Ovary (tissue), 9 donors: ENCODE results near the gene PDE7B. TPM values are rescaled to one million over a fixed set of nuclear protein-coding genes. Genes with fewer than 3 reads are reported as not detected.

Experiments
- DNase-seq, 5 donors: peaks; one replicate each; pipeline ENCODE4 v3.0.0-alpha.2; 2019 to 2020
- H3K27ac ChIP-seq, 2 donors: fragments of 200-600 bp; one replicate each; pipeline versions ENCODE4 v1.5.1 to v1.8.0; 2019 to 2022
- H3K27me3 ChIP-seq: fragments of 200-600 bp; one replicate; pipeline ENCODE4 v1.8.0; 2022
- H3K36me3 ChIP-seq: fragments of 200-600 bp; sonication (generic); one replicate; pipeline ENCODE4 v1.5.1; 2019
- H3K4me1 ChIP-seq: one replicate; pipeline ENCODE4 v1.8.1; 2013; ENCODE audit warnings: mild to moderate bottlenecking, moderate library complexity; ENCODE audit not compliant: insufficient read depth
- H3K4me3 ChIP-seq: fragments of 200-600 bp; sonication (generic); one replicate; pipeline ENCODE4 v1.5.1; 2017
- H3K9me3 ChIP-seq, 2 donors: fragments of 200-600 bp in 1 of 2; sonication (generic) in 1 of 2; one replicate each; pipeline versions ENCODE4 v1.5.1 to v1.8.1; 2013 to 2019; ENCODE audit warnings: mild to moderate bottlenecking in 1 of 2, moderate library complexity in 1 of 2
- EP300 ChIP-seq: sonication (generic); formaldehyde crosslinking; IDR thresholded peaks from one replicate; pipeline ENCODE4 v1.6.1; 2017; ENCODE audit warnings: antibody characterized with exemption
- POLR2A ChIP-seq: fragments of 450-650 bp; IDR thresholded peaks from one replicate; pipeline ENCODE4 v1.6.1; 2017; ENCODE audit warnings: antibody characterized with exemption, mild to moderate bottlenecking, moderate library complexity
- WGBS, 3 donors: extraction: QIAGEN DNeasy Blood & Tissue Kit in 1 of 3; methylation state at CpG; one replicate each; pipeline versions ENCODE4 v1.1.5 to v1.1.7; 2013 to 2017; 5-methylcytosine and 5-hydroxymethylcytosine counted together
- intact Hi-C, 4 donors: fragments of 100-400 bp; cut with DNase I; formaldehyde crosslinking; loops; one replicate each; pipeline versions ENCODE4 v1.11.0 to v1.15.1; 2022 to 2023
- polyA plus RNA-seq, 2 donors: library from polyadenylated mRNA; stranded (reverse); fragments of 200-250 nt in 1 of 2; fragments of 350-450 nt in 1 of 2; fragmentation: Illumina TruSeq in 1 of 2; extraction: RNeasy Lipid Tissue Mini Kit (QIAGEN cat#74804) in 1 of 2; gene quantifications; one replicate each; pipeline ENCODE4 v1.2.3, GENCODE V29; 2013 to 2014
- total RNA-seq, 7 donors: library from RNA; depleted of rRNA in 2 of 7; stranded (reverse); fragments of >200 nt in 2 of 7; fragmentation: NEBNext Ultra II Directional in 3 of 7; extraction: Animal tissue kit (Norgen Biotek cat#: 25700) in 3 of 7; gene quantifications; one replicate each; pipeline versions ENCODE4 v1.1.0 to v1.2.4, GENCODE V29; 2016 to 2023
- TF ChIP-seq, protein P1 (sequence below), 3 donors: fragments of 450-650 bp in 2 of 3; fragments of 200-600 bp in 1 of 3; IDR thresholded peaks; one replicate each; pipeline versions ENCODE4 v1.5.1 to v1.8.0; 2016 to 2022; ENCODE audit warnings: antibody characterized with exemption in 3 of 3, mild to moderate bottlenecking in 1 of 3
- donor health status: DM: no; HTN: no; CAD: no; lungs with moderate emphysema.
- donor health status: DM: no; HTN: no; CAD: no.
- donor health status: Bipolar disorder and iron deficiency.
- donor health status: DM: yes; HTN: yes; CAD: no.
- donor health status: DM: no; HTN: no; CAD: no.
- donor health status: DM: yes; HTN: yes; CAD: no.

Gene PDE7B
- total and polyA plus RNA-seq, 9 donors, result 11.6 to 62.7 (median 21.6) TPM

- H3K27me3 ChIP-seq, result no peaks in the 10 kb centered on the region
- H3K27ac ChIP-seq, result no peak overlapping the region
- no peak overlapping the region for H3K4me3 ChIP-seq
- H3K36me3 ChIP-seq, result no peaks in the 10 kb centered on the region
- no peaks in the 10 kb centered on the region for H3K4me1 ChIP-seq
- WGBS, 3 donors, result 96 to 100% (median 97%) methylated on average over 1 of the region's 1 CpG
- no peak for DNase-seq
- intact Hi-C loops, result no loop called here
- H3K9me3 ChIP-seq, result no peaks in the 10 kb centered on the region
- TF ChIP-seq, protein P1, sequence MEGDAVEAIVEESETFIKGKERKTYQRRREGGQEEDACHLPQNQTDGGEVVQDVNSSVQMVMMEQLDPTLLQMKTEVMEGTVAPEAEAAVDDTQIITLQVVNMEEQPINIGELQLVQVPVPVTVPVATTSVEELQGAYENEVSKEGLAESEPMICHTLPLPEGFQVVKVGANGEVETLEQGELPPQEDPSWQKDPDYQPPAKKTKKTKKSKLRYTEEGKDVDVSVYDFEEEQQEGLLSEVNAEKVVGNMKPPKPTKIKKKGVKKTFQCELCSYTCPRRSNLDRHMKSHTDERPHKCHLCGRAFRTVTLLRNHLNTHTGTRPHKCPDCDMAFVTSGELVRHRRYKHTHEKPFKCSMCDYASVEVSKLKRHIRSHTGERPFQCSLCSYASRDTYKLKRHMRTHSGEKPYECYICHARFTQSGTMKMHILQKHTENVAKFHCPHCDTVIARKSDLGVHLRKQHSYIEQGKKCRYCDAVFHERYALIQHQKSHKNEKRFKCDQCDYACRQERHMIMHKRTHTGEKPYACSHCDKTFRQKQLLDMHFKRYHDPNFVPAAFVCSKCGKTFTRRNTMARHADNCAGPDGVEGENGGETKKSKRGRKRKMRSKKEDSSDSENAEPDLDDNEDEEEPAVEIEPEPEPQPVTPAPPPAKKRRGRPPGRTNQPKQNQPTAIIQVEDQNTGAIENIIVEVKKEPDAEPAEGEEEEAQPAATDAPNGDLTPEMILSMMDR (IDR thresholded peaks at IDR 0.05), result no peak
- TF ChIP-seq EP300 (no peak), POLR2A (no peak)
Measured at GRCh38 chr6:136232701-136233100, 381.2 kb downstream of the PDE7B start.

GRCh38 chr6:136235233-136235564, 383.7 kb downstream of the PDE7B start:
- 80 to 81% (median 80%) methylated on average over 4 of the region's 4 CpGs for WGBS, 3 donors

DNA sequence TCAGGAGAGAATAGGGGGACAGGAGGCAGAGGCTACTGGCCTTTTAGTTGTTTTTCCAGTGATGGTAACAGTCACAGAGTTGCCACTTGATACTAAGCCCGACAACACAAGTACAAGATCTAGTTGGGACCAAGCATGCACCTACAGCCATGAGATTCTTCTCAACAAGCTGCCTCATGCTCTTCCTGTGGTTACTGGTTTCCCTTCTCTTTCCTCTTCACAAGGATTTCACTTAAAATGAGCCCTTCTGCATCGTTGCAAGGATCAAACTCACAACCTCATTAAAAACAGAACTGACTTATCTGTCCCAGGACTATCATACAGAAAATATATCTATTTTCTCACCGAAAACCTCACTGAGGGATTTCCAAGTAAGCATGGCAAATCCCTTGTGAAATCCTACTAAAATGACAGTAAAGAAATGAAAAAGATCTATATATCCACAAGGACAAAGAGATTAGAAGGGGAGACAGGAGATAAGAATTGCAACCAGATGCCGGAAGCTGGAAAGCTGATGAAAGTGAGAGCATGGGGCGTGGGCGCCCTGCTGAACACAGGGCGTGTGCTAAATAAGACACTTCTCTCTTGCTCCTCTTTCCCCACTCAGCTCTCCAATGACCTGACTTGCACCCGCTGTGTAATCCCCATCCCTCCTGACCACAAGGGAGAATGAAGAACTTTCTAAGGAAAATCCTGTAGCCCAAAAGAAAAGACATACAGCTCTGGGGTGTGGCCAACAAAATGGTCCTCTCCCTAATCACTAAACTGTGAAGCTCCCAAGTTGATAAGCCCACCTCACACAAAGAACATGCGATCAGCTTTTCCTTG, 385.2 kb downstream of the PDE7B start:
- TF ChIP-seq, protein P1 (IDR thresholded peaks at IDR 0.05), result no peak
- no peak for TF ChIP-seq POLR2A
- no peak for TF ChIP-seq EP300
- Histone ChIP-seq H3K27me3 (no peaks in the 10 kb centered on the region), H3K4me1 (no peaks in the 10 kb centered on the region), H3K4me3 (no peak overlapping the region), H3K36me3 (no peaks in the 10 kb centered on the region), H3K9me3 (no peaks in the 10 kb centered on the region), H3K27ac (no peak overlapping the region)
- DNase-seq, result no peak
- intact Hi-C loops, result no loop called here
- 75 to 81% (median 81%) methylated on average over 9 of the region's 9 CpGs for WGBS, 3 donors

More at GRCh38 chr6:136235233-136235564, 383.7 kb downstream of the PDE7B start:
- intact Hi-C loops, result no loop called here
- H3K27me3 ChIP-seq, result no peaks in the 10 kb centered on the region
- TF ChIP-seq EP300 (no peak), POLR2A (no peak)
- TF ChIP-seq, protein P1 (IDR thresholded peaks at IDR 0.05), result no peak
- no peak overlapping the region for H3K4me3 ChIP-seq
- H3K27ac ChIP-seq, result no peak overlapping the region
- no peaks in the 10 kb centered on the region for H3K9me3 ChIP-seq
- no peaks in the 10 kb centered on the region for H3K4me1 ChIP-seq
- H3K36me3 ChIP-seq, result no peaks in the 10 kb centered on the region
- DNase-seq, result no peak

DNA sequence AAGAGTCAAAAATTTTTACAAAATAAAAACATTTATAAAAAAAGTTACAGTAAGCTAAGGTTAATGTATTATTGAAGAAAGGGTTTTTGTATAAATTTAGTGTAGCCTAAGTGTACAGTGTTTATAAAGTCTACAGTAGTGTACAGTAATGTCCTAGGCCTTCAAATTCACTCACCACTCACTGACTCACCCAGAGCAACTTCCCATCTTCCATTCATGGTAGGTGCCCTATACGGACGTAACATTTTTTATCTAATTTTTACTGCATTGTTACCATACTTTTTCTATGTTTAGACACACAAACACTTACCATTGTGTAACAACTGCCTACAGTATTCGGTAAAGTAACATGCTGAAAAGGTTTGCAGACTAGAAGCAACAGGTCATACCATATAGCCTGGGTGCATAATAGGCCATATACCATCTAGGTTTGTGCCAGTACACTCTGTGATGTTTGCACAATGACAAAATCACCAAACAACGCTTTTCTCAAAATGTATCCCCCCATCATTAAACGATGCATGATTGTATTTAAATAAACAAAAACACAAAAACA, 392.6 kb downstream of the PDE7B start:
- TF ChIP-seq POLR2A, result no peak
- TF ChIP-seq, protein P1 (IDR thresholded peaks at IDR 0.05), result no peak
- TF ChIP-seq EP300, result no peak
- no peak for DNase-seq
- no peaks in the 10 kb centered on the region for H3K9me3 ChIP-seq
- no peaks in the 10 kb centered on the region for H3K27me3 ChIP-seq
- no peaks in the 10 kb centered on the region for H3K36me3 ChIP-seq
- intact Hi-C loops, result no loop called here
- H3K27ac ChIP-seq, result no peak overlapping the region
- no peak overlapping the region for H3K4me3 ChIP-seq
- no peaks in the 10 kb centered on the region for H3K4me1 ChIP-seq
- 87 to 90% (median 89%) methylated on average over 5 of the region's 5 CpGs for WGBS, 3 donors
